ENCODE measurements around the gene NFILZ.
A peak's percentile ranks its signal among the peaks of the same experiment; 100 is the strongest.

NFILZ gene

DNA sequence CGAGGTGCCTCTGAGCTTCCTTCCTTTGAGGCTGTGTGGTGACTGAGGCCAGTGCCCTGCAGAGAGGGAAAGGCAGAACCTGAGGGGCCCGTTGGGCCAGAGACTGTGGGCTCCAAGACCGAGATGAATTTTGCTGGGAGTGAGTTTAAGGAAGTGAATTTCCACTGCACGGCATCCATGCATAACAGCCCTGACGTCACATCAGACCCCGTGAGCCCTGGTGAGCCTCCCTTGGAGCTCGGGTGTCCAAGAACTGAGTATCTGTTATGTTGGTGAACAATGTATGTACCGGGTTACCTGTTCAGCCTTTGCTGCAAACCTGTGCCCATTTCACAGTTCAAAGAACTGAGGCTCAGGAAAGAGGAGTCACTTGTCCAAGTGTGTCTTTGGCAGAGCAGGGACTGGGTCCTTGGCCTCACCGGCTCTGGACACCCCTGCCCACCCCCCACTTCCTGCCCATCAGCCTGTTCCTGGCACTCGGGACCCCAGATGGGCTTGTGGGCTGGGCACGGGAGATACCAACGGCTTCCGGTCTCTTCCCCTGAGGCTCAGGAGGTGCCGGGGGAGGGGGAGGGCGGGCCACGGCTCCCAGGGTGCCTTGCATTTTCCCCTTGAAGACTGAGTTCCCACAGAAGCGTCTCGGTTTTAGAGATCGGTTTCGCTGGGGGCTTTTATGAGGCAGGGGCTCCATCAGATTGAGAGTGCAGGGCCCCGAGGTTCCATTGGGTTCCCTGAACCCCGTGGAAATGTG, 33.7 kb downstream of the NFILZ start:
- TF ChIP-seq, protein P1, sequence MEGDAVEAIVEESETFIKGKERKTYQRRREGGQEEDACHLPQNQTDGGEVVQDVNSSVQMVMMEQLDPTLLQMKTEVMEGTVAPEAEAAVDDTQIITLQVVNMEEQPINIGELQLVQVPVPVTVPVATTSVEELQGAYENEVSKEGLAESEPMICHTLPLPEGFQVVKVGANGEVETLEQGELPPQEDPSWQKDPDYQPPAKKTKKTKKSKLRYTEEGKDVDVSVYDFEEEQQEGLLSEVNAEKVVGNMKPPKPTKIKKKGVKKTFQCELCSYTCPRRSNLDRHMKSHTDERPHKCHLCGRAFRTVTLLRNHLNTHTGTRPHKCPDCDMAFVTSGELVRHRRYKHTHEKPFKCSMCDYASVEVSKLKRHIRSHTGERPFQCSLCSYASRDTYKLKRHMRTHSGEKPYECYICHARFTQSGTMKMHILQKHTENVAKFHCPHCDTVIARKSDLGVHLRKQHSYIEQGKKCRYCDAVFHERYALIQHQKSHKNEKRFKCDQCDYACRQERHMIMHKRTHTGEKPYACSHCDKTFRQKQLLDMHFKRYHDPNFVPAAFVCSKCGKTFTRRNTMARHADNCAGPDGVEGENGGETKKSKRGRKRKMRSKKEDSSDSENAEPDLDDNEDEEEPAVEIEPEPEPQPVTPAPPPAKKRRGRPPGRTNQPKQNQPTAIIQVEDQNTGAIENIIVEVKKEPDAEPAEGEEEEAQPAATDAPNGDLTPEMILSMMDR (IDR thresholded peaks at IDR 0.05; ENCODE audit: extremely low read depth, missing control alignments), result no peak
- DNase-seq (ENCODE audit: low spot score), result peak; percentile 22

DNA sequence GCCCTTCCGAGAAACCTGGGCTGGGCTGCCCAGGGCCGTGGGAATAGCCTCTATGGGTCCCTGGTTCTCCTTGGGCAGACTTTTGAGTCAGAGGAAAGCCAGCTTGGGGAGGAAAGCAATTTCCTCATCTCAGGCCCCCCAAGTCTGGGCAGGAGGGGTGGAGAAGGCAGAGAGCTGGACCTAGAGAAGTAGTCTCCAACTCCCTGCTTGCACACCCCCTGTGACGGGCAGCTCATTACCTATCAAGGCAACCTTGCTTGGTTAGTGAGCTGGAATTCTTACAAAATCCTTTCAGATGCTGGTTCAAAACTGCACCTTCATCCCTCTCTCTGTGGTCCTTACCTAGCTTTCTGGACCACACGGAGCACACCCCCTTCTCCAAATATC, 34.2 kb downstream of the NFILZ start:
- TF ChIP-seq, protein P1 (IDR thresholded peaks at IDR 0.05; ENCODE audit: extremely low read depth, missing control alignments), result no peak
- DNase-seq (ENCODE audit: low spot score), result no peak

DNA sequence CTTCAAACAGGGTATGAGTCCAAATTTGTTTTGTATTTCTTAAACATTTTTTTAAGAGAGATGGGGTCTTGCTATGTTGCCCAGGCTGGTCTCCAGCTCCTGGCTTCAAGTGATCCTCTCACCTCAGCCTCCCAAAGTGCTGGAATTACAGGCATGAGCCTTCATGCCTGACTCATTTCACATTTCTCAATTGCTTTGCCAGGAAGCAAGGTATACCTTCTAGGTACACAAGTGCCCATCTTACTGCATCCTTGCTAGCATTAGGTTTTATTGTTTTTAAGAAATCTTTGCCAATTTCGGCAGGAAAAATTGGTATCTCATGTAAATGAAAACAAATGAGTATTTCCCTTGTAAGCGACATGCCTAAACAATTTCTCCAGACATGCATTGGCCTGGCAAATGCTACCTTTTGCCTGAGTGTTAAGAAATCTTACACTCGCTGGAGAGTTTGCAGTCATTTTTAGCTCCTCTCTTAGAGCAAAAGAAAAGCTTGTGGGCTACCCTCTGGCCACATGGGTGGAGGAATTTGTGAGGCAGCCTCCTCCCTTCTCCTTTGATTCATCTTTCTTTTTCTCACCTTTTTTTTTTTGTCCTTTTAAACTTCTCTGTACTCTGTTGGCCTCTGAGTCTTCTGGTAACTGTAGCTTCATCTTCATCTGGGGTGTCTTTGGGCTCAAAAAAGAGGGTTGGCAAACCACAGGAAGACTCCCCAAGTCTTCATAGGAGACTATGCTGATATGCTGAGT, 35.2 kb downstream of the NFILZ start:
- no peak for DNase-seq (ENCODE audit: low spot score)
- TF ChIP-seq, protein P1 (IDR thresholded peaks at IDR 0.05; ENCODE audit: extremely low read depth, missing control alignments), result no peak

DNA sequence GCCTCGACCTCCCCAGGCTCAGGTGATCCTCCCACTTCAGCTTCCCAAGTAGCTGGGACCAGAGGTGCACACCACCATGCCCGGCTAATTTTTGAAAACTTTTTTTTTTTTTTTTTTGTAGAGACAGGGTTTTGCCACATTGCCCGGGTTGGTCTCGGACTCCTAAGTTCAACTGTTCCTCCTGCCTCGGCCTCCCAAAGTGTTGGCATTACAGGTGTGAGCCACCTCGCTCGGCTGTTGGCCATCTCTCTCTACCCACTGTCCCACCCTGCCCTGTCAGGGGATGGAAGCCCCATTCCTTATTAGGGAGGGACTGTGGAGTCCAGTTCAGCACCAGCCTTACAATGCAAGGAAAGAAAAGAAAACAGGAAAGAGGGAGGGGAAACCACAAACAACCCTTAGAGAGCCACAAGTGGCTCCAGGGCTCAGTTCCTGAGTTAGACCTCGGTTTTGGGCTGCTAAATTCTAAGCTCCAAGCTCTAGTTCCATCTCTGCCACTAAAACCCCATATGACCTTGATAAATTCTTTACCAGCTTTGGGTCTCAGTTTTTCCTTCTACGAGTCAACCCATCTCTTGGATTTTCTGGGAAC, 36.5 kb downstream of the NFILZ start:
- DNase-seq (ENCODE audit: low spot score), result no peak
- TF ChIP-seq, protein P1 (IDR thresholded peaks at IDR 0.05; ENCODE audit: extremely low read depth, missing control alignments), result no peak

DNA sequence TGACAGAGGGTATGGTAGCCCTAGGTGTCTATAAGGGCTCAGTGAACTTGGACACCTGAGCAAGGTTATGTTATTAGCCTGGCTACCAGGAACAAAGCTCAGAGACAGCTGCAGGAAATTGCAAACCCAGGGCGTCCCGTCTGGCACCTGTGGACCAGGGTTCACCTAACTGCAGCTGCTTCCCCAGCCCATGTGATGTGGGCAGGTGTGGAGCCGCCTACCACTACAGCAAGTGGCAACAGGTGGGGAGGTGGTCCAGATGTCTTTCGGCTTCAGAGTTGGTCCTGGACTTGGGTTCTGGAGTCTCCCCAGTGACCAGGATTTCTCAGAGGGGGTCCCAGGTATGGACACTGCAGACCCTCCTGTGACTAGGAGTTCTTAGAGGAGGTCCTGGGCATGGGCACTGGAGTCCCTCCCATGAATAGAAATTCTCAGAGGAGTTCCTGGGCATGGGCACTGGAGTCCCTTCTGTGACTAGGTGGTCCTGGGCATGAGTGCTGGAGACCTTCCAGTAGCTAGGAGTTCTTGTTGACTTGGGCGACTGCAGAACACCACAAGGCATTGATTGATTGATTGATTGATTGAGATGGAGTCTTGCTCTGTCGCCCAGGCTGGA, 43.0 kb downstream of the NFILZ start:
- no peak for DNase-seq (ENCODE audit: low spot score)
- TF ChIP-seq, protein P1 (IDR thresholded peaks at IDR 0.05; ENCODE audit: extremely low read depth, missing control alignments), result no peak

DNA sequence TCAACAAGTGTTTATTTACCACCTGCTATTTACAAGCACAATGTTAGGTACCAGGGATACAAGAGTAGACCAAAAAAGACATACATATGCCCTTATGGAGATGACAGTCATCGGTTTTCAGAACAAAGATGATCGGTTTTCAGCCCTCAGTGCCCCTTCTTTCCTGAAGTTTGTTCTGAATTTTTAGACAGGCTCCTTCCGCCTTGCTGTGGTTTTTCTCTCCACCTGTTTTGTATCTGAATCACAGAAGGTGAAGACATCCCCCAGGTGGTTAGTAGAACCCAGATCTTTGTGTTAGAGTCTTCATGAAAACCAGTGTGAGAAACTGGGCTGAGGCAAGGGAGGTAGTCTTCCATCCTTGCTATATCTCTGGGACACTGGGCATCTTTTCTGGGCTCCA, 44.6 kb downstream of the NFILZ start:
- TF ChIP-seq, protein P1 (IDR thresholded peaks at IDR 0.05; ENCODE audit: extremely low read depth, missing control alignments), result no peak
- no peak for DNase-seq (ENCODE audit: low spot score)
